ENCODE measurements around the gene HIVEP3.

The HIVEP3 gene

GRCh38 chr1:41767534-41768525 is 150.9 kb downstream of the HIVEP3 start:
- peak overlapping the region in 8 of 11 experiments; percentile 20 to 85 (median 61); a peak in 13 of 22 replicates for H3K27ac ChIP-seq

GRCh38 chr1:41766546-41766945 is 152.2 kb downstream of the HIVEP3 start:
- H3K4me2 ChIP-seq = peak overlapping the region; percentile 76 to 95 (median 88)

More at GRCh38 chr1:41767534-41768525, 150.9 kb downstream of the HIVEP3 start:
- Histone ChIP-seq H3K27me3 (no peaks in the 10 kb centered on the region), H3K9ac (peak overlapping the region in 1 of 11 experiments; percentile 13; a peak in 1 of 22 replicates), H4K20me1 (no peaks in the 10 kb centered on the region), H3K36me3 (no peaks in the 10 kb centered on the region; a peak in 1 of 22 replicates), H3K9me3 (replicated peaks in 1 of 11) (peaks cover 0 to 6% (median 5%) of the 10 kb centered on the region in 11 experiments; a peak in 18 of 22 replicates), H3K4me2 (peak overlapping the region; percentile 76 to 95 (median 88)), H3K4me3 (no peak overlapping the region), H3K4me1 (peaks cover 81 to 100% (median 91%) of the 10 kb centered on the region in 10 experiments)
- TF ChIP-seq Cebpa-rat (IDR thresholded peaks at IDR 0.05) = no peak

GRCh38 chr1:41766041-41766440 is 152.7 kb downstream of the HIVEP3 start:
- no peak overlapping the region; a peak in 1 of 22 replicates for H3K9ac ChIP-seq
- H3K9me3 ChIP-seq (replicated peaks in 1 of 11) = peaks cover 11 to 24% (median 23%) of the 10 kb centered on the region in 11 experiments
- H4K20me1 ChIP-seq = no peaks in the 10 kb centered on the region
- peaks cover 0 to 9% (median 0%) of the 10 kb centered on the region in 11 experiments; a peak in 6 of 22 replicates for H3K36me3 ChIP-seq
- peaks cover 64 to 85% (median 75%) of the 10 kb centered on the region in 10 experiments for H3K4me1 ChIP-seq
- H3K4me3 ChIP-seq = peak overlapping the region in 1 of 10 experiments; percentile 55; a peak in 2 of 20 replicates
- H3K27ac ChIP-seq = peak overlapping the region in 10 of 11 experiments; percentile 34 to 90 (median 81); a peak in 15 of 22 replicates
- no peak for TF ChIP-seq Cebpa-rat (IDR thresholded peaks at IDR 0.05)
- H3K4me2 ChIP-seq = peak overlapping the region; percentile 76 to 95 (median 88)
- H3K27me3 ChIP-seq = no peaks in the 10 kb centered on the region

More at GRCh38 chr1:41766546-41766945, 152.2 kb downstream of the HIVEP3 start:
- Histone ChIP-seq H3K36me3 (peaks cover 0 to 9% (median 0%) of the 10 kb centered on the region in 11 experiments; a peak in 6 of 22 replicates), H4K20me1 (no peaks in the 10 kb centered on the region), H3K27ac (peak overlapping the region in 7 of 11 experiments; percentile 32 to 85 (median 69); a peak in 11 of 22 replicates), H3K4me3 (no peak overlapping the region), H3K9ac (no peak overlapping the region), H3K27me3 (no peaks in the 10 kb centered on the region), H3K4me1 (peaks cover 69 to 90% (median 80%) of the 10 kb centered on the region in 10 experiments), H3K9me3 (replicated peaks in 1 of 11) (peaks cover 10 to 19% (median 18%) of the 10 kb centered on the region in 11 experiments)
- no peak for TF ChIP-seq Cebpa-rat (IDR thresholded peaks at IDR 0.05)

- no peaks in the 10 kb centered on the region for H4K20me1 ChIP-seq
- peaks cover 0 to 9% (median 0%) of the 10 kb centered on the region in 11 experiments; a peak in 6 of 22 replicates for H3K36me3 ChIP-seq
- no peak for TF ChIP-seq Cebpa-rat (IDR thresholded peaks at IDR 0.05)
- H3K9me3 ChIP-seq (replicated peaks in 1 of 11) = peaks cover 11 to 32% (median 26%) of the 10 kb centered on the region in 11 experiments
- H3K4me3 ChIP-seq = peak overlapping the region in 6 of 10 experiments; percentile 17 to 55 (median 38); a peak in 8 of 20 replicates
- H3K9ac ChIP-seq = peak overlapping the region; percentile 22 to 80 (median 62); a peak in 18 of 22 replicates
- H3K4me1 ChIP-seq = peaks cover 56 to 76% (median 66%) of the 10 kb centered on the region in 10 experiments
- no peaks in the 10 kb centered on the region for H3K27me3 ChIP-seq
- H3K27ac ChIP-seq = peak overlapping the region; percentile 0 to 90 (median 77); a peak in 20 of 22 replicates
- peak overlapping the region; percentile 76 to 95 (median 88) for H3K4me2 ChIP-seq
Observed at GRCh38 chr1:41765152-41765551, 153.6 kb downstream of the HIVEP3 start.

GRCh38 chr1:41764656-41765055 is 154.1 kb downstream of the HIVEP3 start:
- H3K27ac ChIP-seq = peak overlapping the region; percentile 0 to 90 (median 77); a peak in 21 of 22 replicates
- H3K4me1 ChIP-seq = peaks cover 56 to 72% (median 63%) of the 10 kb centered on the region in 10 experiments
- peak overlapping the region; percentile 22 to 80 (median 62); a peak in 19 of 22 replicates for H3K9ac ChIP-seq
- H4K20me1 ChIP-seq = no peaks in the 10 kb centered on the region
- peaks cover 0 to 9% (median 0%) of the 10 kb centered on the region in 11 experiments; a peak in 6 of 22 replicates for H3K36me3 ChIP-seq
- H3K4me2 ChIP-seq = peak overlapping the region; percentile 76 to 95 (median 88)
- peaks cover 11 to 34% (median 26%) of the 10 kb centered on the region in 11 experiments for H3K9me3 ChIP-seq (replicated peaks in 1 of 11)
- H3K27me3 ChIP-seq = no peaks in the 10 kb centered on the region
- H3K4me3 ChIP-seq = peak overlapping the region in 6 of 10 experiments; percentile 17 to 55 (median 38); a peak in 9 of 20 replicates
- TF ChIP-seq Cebpa-rat (IDR thresholded peaks at IDR 0.05) = no peak

GRCh38 chr1:41762777-41763176 is 155.9 kb downstream of the HIVEP3 start:
- Histone ChIP-seq H4K20me1 (no peaks in the 10 kb centered on the region), H3K9me3 (replicated peaks in 1 of 11) (peaks cover 11 to 42% (median 29%) of the 10 kb centered on the region in 11 experiments), H3K4me2 (peak overlapping the region in 2 of 11 experiments; percentile 93 to 94; a peak in 5 of 22 replicates), H3K27ac (no peak overlapping the region), H3K27me3 (no peaks in the 10 kb centered on the region), H3K4me1 (peaks cover 40 to 71% (median 45%) of the 10 kb centered on the region in 10 experiments), H3K36me3 (peaks cover 0 to 9% (median 0%) of the 10 kb centered on the region in 11 experiments; a peak in 6 of 22 replicates), H3K4me3 (peak overlapping the region in 1 of 10 experiments; percentile 32; a peak in 1 of 20 replicates), H3K9ac (no peak overlapping the region)
- TF ChIP-seq Cebpa-rat (IDR thresholded peaks at IDR 0.05) = no peak

GRCh38 chr1:41762251-41762650 is 156.5 kb downstream of the HIVEP3 start:
- Histone ChIP-seq H3K4me1 (peaks cover 35 to 66% (median 39%) of the 10 kb centered on the region in 10 experiments), H3K4me2 (no peak overlapping the region), H3K36me3 (peaks cover 0 to 9% (median 0%) of the 10 kb centered on the region in 11 experiments; a peak in 6 of 22 replicates), H3K27ac (no peak overlapping the region), H4K20me1 (no peaks in the 10 kb centered on the region), H3K27me3 (no peaks in the 10 kb centered on the region), H3K9ac (no peak overlapping the region), H3K4me3 (peak overlapping the region in 1 of 10 experiments; percentile 32; a peak in 1 of 20 replicates), H3K9me3 (replicated peaks in 1 of 11) (peaks cover 11 to 42% (median 29%) of the 10 kb centered on the region in 11 experiments)
- no peak for TF ChIP-seq Cebpa-rat (IDR thresholded peaks at IDR 0.05)

- Histone ChIP-seq H3K4me1 (peaks cover 3 to 41% (median 12%) of the 10 kb centered on the region in 10 experiments; a peak in 18 of 20 replicates), H3K4me3 (no peak overlapping the region), H3K36me3 (peaks cover 0 to 9% (median 0%) of the 10 kb centered on the region in 11 experiments; a peak in 6 of 22 replicates), H3K9ac (no peak overlapping the region), H3K4me2 (peak overlapping the region in 3 of 11 experiments; percentile 51 to 73 (median 66); a peak in 5 of 22 replicates), H3K9me3 (replicated peaks in 1 of 11) (peaks cover 11 to 42% (median 29%) of the 10 kb centered on the region in 11 experiments), H4K20me1 (no peaks in the 10 kb centered on the region), H3K27ac (peak overlapping the region in 2 of 11 experiments; percentile 26 to 57; a peak in 3 of 22 replicates), H3K27me3 (no peaks in the 10 kb centered on the region)
- no peak; a peak in 1 of 22 replicates for TF ChIP-seq Cebpa-rat (IDR thresholded peaks at IDR 0.05)
Observed at GRCh38 chr1:41758904-41759548, 159.7 kb downstream of the HIVEP3 start.
